AG10803 (cell line): Measurements from ENCODE around the gene STPG4.

ENCODE experiments used
- DNase-seq: peaks from one replicate; pipeline ENCODE4 v3.0.0; 2010; ENCODE audit warnings: low read depth
- H3K4me3 ChIP-seq: 2 replicates; pipeline ENCODE4 v1.5.1; 2011; ENCODE audit warnings: mild to moderate bottlenecking, low read length, control low read depth
- TF ChIP-seq, protein P1 (sequence below): conservative IDR thresholded peaks from 2 replicates; pipeline ENCODE4 v1.5.1; 2011; ENCODE audit warnings: mild to moderate bottlenecking, low read length, control low read depth, inconsistent platforms

Gene STPG4

DNA sequence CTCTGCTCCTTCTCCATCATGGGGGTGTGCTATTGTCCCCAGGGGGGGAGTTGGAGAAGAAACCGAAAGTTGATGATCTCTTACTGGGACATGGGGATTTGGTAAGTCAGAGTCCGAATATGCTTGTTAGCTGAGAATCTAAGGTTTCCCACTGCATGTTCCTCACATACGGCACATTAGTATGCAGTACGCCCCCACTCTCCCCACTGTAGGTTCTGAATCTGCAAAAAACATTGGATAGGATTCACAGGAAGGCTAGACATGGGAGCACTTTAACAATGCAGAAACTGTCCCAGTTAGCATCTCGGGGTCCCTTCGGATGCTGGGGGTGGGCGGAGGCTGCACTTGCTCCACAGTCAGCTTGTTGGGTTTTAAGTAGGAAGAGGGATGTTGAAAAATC is 102.3 kb downstream of the STPG4 start:
- DNase-seq = no peak
- TF ChIP-seq, protein P1, sequence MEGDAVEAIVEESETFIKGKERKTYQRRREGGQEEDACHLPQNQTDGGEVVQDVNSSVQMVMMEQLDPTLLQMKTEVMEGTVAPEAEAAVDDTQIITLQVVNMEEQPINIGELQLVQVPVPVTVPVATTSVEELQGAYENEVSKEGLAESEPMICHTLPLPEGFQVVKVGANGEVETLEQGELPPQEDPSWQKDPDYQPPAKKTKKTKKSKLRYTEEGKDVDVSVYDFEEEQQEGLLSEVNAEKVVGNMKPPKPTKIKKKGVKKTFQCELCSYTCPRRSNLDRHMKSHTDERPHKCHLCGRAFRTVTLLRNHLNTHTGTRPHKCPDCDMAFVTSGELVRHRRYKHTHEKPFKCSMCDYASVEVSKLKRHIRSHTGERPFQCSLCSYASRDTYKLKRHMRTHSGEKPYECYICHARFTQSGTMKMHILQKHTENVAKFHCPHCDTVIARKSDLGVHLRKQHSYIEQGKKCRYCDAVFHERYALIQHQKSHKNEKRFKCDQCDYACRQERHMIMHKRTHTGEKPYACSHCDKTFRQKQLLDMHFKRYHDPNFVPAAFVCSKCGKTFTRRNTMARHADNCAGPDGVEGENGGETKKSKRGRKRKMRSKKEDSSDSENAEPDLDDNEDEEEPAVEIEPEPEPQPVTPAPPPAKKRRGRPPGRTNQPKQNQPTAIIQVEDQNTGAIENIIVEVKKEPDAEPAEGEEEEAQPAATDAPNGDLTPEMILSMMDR = no peak

DNA sequence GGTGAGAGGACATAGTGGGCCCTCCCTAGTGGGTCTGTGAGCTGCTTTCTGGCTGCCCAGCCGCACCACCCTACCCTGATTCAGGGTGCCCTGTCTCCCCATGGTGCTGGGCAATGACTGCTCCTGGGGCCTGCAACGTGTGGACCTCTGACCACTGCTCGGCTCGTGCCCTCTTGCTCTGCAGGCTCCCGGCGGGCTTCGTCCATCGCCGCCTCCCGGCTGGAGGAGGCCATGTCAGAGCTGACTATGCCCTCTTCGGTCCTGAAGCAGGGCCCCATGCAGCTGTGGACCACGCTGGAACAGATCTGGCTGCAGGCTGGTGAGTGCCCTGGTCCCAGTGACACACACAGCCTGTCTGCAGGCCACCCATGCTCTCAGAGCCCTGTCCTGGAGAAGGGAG is 103.5 kb downstream of the STPG4 start:
- no peak overlapping the region for H3K4me3 ChIP-seq
- DNase-seq = no peak
- TF ChIP-seq, protein P1 = no peak

More for the DNA sequence above, 102.3 kb downstream of the STPG4 start:
- no peak overlapping the region for H3K4me3 ChIP-seq

DNA sequence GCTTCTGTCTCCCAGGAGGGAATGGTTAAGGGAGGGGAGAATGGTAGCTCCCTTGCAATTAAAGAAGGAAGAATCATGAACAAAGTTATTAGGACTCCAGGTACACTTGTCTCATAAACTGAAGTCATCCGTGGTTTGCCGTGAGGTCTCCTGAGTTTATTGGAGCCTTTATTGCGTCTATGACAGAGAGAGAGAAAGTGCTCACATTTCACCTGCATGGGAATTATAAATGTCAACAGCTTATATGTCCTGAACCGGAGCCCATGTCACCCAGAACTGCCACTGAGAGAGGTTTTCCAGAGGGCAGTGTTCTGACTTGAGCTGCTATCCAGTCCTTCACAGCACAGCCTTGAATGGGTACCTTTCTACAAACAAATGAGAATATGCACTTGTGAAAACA is 104.3 kb downstream of the STPG4 start:
- TF ChIP-seq, protein P1 = no peak
- no peak overlapping the region for H3K4me3 ChIP-seq
- DNase-seq = no peak

DNA sequence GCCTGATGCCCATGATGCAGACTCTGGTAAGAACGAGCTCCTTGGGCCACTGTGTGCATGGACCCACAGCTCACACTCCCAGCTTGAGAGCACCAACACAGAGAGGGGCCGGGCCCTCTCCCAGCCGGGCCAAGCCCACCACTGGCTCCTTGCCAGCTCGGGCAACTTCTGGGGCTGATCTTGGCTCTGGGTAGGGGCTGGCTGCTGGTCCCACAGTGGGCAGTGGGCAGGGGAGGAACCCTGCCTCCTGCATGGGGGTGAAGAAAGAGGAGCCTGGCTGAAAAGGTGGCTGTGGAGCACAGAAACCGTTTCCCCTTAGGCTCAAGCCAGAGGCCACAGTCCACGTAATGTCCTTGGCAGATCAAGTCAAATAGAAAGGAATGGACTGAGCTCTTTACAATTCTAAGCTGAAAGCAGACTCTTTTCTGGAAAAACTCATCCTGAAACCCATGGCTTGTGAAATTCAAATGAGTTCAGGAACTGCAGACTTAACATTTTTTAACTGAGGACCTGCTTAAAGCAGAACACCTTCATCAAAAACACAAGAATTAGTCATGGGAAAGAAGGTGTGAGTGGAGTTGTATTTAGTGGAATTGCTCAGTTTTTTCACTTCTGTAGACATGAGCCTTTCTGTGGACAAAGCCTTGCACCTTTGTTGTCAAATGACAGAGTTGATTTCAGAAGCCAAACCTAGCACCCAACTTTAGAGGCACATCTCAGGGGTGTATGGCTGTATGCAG is 104.9 kb downstream of the STPG4 start:
- H3K4me3 ChIP-seq = no peak overlapping the region
- TF ChIP-seq, protein P1 = no peak
- DNase-seq = no peak

DNA sequence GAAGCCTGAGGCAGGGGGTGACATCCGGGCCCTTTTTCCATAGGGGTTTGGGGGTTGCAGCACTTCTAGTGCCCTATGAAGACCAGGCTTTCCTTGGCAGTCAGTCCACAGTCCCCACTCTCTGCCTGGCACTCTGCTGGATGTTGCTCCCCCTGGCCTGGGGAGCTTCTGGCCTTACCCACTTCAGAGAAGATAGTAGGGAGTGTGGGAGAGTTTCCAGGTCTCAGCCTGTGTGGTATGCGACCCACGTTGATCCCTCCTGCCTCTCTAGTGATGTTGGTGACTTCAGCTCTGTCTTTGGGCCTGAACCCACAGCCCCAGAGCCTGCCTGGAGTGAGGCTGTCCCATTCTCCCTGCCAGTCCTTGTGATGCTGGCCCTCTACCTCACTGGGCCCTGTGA is 105.6 kb downstream of the STPG4 start:
- DNase-seq = no peak
- no peak overlapping the region for H3K4me3 ChIP-seq
- TF ChIP-seq, protein P1 = no peak

DNA sequence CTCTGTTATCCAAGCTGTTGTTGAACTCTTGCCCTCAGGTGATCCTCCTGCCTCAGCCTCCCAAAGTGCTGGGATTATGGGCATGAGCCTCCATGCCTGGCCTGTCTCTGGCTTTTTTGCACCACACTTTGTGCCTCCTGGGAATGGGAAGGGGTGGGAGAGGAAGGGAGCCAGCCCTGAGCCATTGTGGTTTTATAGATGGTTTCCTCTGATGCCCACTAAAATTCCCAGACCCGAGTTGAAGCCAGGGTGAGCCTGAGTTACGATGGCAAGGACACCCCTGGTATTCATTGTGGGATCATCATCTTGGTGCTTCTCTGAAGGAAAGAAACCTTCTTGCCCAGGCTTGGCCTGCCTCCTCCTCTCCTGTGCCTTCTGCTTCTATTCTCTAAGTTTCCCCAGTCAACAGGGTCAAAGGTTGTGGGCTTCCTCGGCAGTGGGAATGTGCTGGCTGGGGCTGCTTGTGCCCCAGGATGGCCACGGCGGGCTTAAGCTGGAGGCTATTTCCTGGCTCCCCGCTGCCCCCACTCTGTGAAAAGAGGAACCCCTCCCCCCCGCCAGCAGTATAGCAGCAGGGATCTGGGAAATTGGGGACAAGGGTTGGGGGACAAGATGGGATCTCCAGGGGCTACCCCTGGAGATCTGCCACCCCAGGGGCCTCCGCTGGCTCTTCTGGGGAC is 106.2 kb downstream of the STPG4 start:
- TF ChIP-seq, protein P1 = no peak
- DNase-seq = no peak
- no peak overlapping the region for H3K4me3 ChIP-seq

DNA sequence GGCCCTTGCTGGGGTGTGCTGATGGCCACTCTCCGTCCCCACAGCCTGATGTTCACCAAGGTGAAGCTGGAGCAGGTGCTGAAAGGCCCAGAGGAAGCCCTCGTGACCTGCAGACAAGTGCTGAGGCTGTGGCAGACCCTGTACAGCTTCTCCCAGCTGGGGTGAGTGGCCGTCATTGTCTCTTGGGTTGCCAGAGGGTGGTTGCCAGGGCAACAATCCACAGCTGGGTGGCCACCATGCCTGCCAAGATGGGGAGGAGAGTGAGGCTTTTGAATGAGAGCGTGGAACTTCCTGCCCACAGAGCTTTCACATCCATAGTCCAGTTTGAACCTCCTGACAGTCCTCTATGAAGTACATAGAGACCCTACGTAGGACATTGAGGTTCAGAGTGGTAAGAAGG is 108.8 kb downstream of the STPG4 start:
- DNase-seq = peak; percentile 47
- TF ChIP-seq, protein P1 = no peak
- H3K4me3 ChIP-seq = no peak overlapping the region
